Left cardiac atrium (tissue), 4 donors: ENCODE results near the gene CLEC1A. TPM values are rescaled to one million over a fixed set of nuclear protein-coding genes. Genes with fewer than 3 reads are reported as not detected.
A peak's percentile ranks its signal among the peaks of the same experiment; 100 is the strongest.

Experiments
- ATAC-seq, 2 donors: fragments of 200-7000 bp; cut with Tn5 transposase; one replicate each; pipeline ENCODE4 v1.9.1; 2020; ENCODE audit warnings: mild to moderate bottlenecking in 2 of 2, moderate library complexity in 2 of 2
- DNase-seq: peaks from one replicate; pipeline ENCODE4 v3.0.0-alpha.2; 2020
- intact Hi-C, 2 donors: fragments of 100-400 bp; cut with DNase I; formaldehyde crosslinking; loops; one replicate each; pipeline versions ENCODE4 v1.14.1 to v1.15.1; 2022 to 2023
- long read RNA-seq: library from polyadenylated mRNA; unstranded; transcript quantifications from one replicate; pipeline ENCODE4 v2.0.0, GENCODE V29; 2021
- total RNA-seq, 2 donors: library from RNA; stranded (reverse); fragmentation: NEBNext Ultra II Directional; extraction: Animal tissue kit (Norgen Biotek cat#: 25700); gene quantifications; one replicate each; pipeline ENCODE4 v1.2.1, GENCODE V29; 2021
- donor health status: DM: no; HTN: yes; CAD: no.
- donor health status: DM: no; HTN: yes; CAD: no; lungs with severe emphysema.
- donor health status: DM: yes; HTN: yes; CAD: no.
- donor health status: Dilated cardiomyopathy.

Gene CLEC1A, protein sequence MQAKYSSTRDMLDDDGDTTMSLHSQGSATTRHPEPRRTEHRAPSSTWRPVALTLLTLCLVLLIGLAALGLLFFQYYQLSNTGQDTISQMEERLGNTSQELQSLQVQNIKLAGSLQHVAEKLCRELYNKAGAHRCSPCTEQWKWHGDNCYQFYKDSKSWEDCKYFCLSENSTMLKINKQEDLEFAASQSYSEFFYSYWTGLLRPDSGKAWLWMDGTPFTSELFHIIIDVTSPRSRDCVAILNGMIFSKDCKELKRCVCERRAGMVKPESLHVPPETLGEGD
- total RNA-seq: 1 to 10 TPM; 3.9 to 4.6 TPM
- long read RNA-seq, partial matches to known transcripts: 0 of 1 reads
- long read RNA-seq, other reads (novel, unspliced or antisense): 0 of 1 reads

DNA sequence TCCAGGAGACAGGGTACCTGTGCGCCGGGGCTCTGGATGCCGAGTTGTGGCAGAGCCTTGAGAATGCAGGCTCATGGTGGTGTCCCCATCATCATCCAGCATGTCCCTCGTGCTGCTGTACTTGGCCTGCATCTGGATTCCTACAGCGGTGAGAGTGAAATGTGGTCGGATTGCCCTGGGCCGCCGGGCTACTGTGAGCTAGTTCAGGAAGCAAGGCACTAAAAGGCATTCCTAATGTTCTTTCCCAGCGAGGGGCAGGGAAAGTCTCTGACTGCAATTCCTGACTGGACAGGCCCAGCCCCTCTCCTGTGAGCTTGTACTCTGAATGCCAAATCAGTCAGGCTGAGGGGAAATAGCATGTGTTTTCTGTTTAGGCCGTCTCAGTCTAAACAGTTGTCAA, at the start of gene CLEC1A:
CLEC1A (minus strand) TSS at position 195 of the 400 bp plus-strand sequence; CDS start at position 132, 63 bp downstream.
- ATAC-seq (peak; percentile 47 to 51), DNase-seq (peak; percentile 33)
- intact Hi-C loops: no loop called here

DNA sequence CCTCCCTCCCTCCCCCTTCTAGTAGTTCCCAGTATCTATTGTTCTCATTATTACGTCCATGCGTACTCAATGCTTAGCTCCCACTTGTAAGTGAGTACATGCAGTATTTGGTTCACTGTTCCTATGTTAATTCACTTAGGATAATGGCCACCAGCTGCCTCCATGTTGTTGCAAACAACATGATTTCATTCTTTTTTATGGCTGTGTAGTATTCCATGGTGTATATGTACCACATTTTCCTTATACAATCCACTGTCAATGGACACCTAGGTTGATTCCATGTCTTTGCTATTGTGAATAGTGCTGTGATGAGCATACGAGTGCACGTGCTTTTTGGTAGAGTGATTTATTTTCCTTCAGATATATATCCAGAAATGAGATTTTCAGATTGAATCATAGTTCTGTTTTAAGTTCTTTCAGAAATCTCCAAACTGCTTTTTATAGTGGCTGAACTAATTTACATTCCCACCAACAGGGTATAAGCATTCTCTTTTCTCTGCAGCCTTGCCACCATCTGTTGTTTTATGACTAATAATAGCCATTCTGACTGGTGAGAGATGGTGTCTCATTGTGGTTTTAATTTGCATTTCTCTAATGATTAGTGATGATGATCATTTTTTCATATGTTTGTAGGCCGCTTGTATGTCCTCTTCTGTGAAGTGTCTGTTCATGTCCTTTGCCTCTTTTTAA, 49.1 kb upstream of the CLEC1A start:
- intact Hi-C loops: no loop called here
- no peak for DNase-seq
- ATAC-seq: no peak

DNA sequence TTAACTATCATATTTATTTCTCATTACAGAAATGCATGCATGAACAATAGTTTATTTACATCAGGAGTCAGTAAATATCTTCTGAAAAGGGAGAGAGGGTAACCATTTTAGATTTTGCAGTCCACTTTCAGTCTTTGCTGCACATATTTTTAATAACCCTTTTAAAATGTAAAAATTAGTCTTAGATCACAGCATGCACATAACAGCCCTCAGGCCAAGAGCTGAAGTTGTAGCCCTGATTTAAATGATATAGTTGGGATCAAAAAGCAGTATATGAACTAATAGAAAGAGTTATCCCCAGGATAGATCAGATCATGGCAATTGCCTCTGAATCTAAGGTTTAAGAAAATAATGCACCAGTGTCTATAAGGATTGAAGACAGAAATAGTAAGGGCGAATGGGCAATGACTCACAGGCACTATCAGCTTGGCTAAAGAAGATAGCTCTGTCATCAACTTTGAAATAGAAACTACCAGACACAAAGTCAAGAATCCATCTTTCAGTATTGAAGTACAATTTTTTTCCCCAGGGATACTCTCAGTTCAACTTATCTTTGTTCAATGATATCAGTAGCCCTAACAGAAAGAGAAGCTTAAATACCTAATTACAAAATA, 44.3 kb upstream of the CLEC1A start:
- DNase-seq: no peak
- peak; percentile 71 to 90 for ATAC-seq
- intact Hi-C loops: loop anchor here in 1 of 2 donors (5.0 kb wide), 1 partner anchor 111 kb away; the partner anchor contains the start of gene CLEC9A

DNA sequence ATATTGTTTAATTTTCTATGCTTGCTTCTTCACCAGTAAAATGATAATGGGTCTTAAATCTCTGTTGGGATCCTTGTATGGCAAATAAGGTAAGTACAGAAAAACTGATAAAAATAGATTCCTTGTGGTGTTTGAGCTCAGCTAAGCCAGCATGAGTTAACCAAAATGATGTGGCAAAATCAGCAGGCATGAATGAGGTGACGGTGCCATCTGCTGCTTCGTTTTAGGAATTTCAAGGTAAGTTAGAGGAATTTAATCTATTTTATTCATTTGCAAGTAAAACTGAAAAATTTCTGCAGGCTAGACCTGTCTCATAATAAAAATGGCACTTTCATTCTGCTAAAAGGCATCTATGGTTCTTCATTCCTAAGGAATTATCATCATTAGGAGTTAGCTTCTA, 41.2 kb upstream of the CLEC1A start:
- intact Hi-C loops: loop anchor here (1.0 to 5.0 kb wide), 2 partner anchors 107 to 108 kb away; partner anchors contain the start of gene CLEC9A (in 1 of the 2)
- no peak for DNase-seq
- peak; percentile 60 to 69 for ATAC-seq

DNA sequence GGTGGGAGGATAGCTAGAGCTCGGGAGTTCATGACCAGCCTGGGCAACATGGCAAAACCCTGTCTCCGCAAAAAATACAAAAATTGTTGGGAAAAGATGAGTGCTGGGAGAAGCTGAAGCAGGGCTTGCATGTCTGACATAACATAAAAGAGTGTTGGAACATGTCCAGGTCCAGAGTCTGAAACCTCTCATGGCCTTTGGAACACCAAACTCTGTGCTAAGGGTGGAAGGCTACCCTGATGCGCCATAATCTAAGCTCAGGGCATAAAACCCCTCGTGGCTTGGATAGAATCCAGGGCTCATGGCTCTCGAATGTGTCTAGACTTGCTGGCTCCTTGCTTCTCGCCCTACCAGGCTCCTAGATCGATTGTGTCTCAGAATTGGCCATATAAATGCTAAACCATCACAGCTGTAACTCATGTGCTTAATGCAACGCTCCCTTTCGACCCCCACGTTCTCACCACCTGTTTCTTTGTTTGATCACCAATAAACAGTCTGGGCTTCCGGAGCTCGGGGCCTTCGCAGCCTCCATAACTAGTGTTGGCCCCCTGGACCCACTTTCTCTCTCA, 37.9 kb upstream of the CLEC1A start:
- intact Hi-C loops: no loop called here
- ATAC-seq: no peak

DNA sequence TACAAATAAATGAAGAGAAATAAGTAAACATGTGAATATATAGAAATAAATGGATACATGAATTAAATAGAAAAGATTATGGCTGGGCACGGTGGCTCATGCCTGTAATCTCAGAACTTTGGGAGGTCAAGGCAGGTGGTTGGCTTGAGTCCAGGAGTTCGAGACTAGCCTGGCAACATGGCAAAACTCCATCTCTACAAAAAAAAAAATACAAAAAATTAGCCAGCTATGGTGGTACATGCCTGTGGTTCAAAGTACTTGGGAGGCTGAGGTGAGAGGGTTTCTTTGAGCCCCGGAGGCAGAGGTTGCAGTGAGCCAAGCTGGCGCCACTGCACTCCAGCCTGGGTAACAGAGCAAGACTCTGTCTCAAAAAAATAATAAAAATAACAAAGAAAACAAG, 36.3 kb upstream of the CLEC1A start:
- DNase-seq (no peak), ATAC-seq (no peak)
- intact Hi-C loops: no loop called here

More for the DNA sequence above, 37.9 kb upstream of the CLEC1A start:
- no peak for DNase-seq

DNA sequence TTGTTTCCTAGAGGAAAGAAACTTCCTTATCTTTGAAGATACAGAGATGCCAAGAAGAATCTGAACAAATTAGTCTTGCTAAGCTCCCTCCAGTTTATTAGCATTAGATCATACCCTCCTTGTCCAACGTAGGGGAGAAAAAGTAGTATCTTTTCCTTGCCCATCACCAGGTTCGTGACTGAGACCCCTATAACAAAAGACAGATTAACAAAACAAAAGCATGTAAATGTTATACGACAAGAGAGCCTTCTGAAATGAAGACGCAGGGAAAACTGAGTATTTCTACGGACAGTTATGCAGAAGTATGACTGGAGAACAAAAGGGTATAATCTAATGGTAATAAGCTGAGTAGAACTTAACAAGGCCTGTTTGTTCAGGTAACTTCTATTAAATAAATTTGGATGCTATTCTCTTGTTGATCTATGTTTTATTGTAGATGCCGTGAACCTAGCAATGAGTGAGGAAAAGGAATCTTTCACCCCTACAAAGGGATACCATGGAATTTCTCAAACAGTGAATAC, 34.1 kb upstream of the CLEC1A start:
- ATAC-seq: no peak
- intact Hi-C loops: no loop called here
- DNase-seq: no peak

DNA sequence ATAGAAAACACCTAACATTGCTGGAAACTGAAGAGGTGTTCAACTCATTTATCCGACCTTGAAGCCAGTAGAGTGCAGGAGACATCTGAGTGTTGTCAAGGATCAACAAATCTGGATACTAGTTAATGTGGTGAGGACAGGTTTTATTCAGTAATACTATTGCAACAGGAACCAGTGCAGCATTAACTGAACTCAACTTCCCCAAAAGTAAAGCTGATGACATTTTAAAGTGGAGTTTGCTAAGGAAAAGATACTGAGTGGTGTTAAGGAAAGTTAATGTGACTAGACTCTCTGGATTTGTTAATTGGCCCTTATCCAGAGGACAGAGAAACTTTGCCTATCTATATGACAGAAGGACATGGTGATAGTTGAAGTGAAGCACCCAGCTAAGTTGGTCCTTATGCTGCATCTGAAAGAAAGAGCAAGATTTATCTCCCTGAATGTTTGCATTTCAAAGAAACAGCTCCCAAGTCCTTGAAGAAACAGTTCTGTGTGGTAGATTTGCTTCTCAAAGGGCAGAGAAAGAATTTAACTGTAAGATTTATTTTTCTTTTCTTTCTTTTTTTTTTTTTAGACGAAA, 32.4 kb upstream of the CLEC1A start:
- no peak for DNase-seq
- ATAC-seq: peak; percentile 13 to 70
- intact Hi-C loops: no loop called here

DNA sequence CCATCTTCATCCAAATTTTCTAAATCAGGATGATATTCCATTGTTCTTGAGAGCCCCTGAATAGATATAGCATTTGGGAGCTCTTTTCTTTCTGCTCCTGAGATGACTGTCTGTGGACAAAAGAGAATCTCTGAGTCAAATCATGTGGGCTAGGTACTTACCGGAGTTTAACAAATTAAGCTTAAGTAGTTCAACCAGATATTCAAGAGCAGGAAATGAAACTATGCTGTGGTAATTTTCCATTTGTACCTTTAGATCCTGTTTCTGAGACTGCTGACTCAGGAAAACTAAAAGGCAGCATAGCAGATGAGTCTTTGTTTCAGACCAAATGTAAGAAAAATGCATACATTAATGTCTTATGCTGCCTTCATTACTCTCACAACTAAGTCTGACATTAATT, 31.3 kb upstream of the CLEC1A start, which contains the start of gene CLEC7A:
CLEC7A (minus strand) TSS at position 158 of the 400 bp plus-strand sequence; CDS start at position 41, 117 bp downstream.
- DNase-seq: no peak
- intact Hi-C loops: no loop called here
- ATAC-seq: peak in 1 of 2 donors; percentile 10

DNA sequence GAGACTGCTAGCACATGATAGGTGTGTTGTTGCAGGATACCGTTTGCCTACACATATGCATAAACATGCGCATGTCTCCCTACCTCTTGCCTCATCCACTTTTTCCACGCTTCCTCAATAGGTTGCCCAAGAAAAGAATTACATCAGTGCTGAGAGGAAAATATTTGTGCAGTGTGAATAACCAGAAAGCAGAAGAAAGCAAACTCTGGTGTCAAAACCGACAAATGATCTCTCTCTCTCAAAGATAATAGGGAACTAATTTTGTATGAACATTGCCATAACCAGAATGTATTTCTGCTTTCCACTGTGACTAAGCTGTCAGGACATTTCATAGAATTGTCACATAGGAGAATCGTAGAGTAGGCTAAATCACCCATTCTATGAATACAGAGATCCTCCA, 29.9 kb upstream of the CLEC1A start:
- peak; percentile 36 to 49 for ATAC-seq
- intact Hi-C loops: no loop called here

DNA sequence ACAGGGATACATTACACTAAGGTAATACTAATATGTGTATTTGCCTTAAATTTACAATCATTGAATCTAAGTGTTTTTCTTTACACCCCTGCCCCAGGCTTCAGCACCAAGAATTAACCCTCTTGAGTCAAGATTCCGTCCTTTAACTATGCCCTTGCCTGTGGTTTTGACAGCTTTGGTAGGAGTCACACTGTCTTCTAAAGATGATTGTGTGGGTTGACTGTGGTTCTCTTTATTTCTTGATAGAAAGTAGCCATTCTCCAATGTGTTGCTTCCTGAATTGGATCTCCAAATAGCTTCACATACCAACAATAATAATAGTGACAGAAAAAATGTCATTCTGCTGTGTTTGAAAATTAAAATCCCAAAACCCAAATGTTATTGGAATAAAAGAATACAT, 27.6 kb upstream of the CLEC1A start:
- intact Hi-C loops: no loop called here
- no peak for DNase-seq

More for the DNA sequence above, 29.9 kb upstream of the CLEC1A start:
- DNase-seq: no peak

DNA sequence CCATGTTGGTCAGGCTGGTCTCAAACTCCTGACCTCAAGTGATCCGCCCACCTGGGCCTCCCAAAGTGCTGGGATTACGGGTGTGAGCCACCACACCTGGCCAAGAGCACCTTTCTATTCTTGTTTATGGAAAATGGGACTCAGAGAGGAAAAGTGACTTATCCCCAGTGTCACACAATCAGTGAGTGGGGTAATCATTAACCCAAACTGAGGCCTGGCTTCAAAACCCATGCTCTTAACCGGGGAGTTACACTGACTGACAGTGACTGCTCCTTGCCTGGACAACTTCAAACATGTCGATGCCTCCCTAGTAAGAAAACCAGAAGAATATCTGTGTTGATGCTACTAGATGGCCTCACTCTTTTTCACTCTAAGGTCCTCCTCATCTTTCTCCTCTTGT, 23.9 kb upstream of the CLEC1A start:
- DNase-seq: no peak
- intact Hi-C loops: no loop called here
- ATAC-seq: no peak

More for the DNA sequence above, 27.6 kb upstream of the CLEC1A start:
- ATAC-seq: no peak

DNA sequence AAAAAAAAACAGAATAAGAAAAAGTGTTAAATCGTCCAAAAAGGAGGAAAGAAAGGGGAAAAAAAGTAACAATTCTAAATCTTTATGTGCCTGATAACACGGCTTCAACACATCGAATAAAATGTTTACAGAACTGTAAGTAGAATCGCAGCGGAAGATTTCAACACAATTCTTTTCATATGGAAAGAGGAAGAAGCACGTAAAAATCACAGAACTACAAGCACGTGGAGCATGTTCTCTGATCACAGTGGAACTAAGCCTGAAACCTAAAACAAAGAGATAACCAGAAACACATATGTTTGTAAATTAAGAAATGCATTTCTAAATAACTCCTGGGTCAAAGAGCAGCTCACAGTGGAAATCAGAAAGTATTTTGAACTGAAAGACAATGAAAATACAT, 22.5 kb upstream of the CLEC1A start:
- ATAC-seq (no peak), DNase-seq (no peak)
- intact Hi-C loops: no loop called here

DNA sequence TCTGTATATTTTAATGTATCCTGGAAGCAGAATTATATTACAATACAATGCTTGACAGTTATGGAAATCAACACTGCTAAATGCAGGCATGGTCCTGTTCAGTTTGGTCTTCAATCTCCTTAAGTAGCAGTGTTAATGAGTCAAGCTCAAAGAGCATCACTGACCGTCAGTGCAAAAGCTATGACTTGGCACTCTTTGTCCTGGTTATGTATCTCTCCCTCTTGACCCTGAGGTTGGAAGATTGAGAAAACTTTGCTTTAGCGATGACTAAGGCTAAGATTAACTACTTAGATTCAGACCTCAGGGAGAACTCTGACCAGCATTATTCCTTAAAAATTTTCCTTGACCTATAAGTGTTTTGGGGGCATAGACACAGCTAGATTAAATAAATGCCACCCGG, 20.3 kb upstream of the CLEC1A start:
- intact Hi-C loops: no loop called here
- ATAC-seq: no peak

DNA sequence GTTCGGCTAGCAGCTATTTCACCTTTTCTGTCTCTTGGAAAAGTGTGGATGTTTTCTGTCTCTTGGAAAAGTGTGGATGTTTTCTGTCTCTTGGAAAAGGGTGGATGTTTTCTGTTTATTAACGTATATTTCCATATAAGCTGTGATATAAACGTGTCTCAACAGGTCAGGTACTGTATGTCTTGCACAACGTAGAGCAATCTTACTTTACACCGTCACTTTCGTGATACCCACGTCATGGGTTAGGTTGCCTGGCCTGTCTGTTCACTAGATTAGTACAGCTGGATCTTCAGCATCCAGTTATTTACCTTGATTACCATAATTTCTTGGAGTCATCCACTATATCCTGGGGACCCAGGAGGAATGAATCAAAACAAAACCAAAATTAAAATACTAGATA, 17.1 kb upstream of the CLEC1A start:
- intact Hi-C loops: no loop called here
- no peak for DNase-seq
- no peak for ATAC-seq

More for the DNA sequence above, 20.3 kb upstream of the CLEC1A start:
- DNase-seq: no peak

DNA sequence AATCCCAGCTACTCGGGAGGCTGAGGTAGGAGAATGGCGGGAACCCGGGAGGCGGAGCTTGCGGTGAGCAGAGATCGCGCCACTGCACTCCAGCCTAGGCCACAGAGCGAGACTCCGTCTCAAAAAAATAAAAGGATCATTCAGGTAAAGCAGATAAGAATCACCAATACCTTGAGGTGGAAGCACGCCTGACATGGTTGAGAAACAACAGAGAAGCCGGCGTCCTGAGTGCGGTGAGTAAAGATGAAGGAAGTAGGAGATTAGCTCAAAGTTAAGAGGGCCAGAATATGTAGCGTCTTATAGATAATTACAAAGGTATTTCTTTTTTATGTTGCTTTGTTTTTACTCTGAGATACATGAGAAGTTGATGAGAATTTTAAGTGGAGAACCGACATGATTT, 16.5 kb upstream of the CLEC1A start:
- no peak for DNase-seq
- intact Hi-C loops: no loop called here
- ATAC-seq: no peak

DNA sequence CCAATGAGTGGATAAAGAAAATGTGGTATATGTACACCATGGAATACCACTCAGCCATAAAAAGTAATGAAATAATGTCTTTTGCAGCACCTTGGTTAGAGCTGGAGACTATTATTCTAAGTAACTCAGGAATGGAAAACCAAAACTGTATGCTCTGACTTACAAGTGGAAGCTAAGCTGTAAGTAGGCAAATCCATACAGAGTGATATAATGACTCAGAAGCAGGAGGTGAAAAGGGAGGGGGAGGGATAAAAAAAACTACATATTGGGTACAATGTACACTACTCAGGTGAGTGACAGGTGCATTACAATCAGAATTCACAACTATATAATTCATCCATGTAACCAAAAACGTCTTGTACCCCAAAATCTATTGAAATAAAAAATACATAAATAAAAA, 15.1 kb upstream of the CLEC1A start:
- intact Hi-C loops: no loop called here
- ATAC-seq (no peak), DNase-seq (no peak)

DNA sequence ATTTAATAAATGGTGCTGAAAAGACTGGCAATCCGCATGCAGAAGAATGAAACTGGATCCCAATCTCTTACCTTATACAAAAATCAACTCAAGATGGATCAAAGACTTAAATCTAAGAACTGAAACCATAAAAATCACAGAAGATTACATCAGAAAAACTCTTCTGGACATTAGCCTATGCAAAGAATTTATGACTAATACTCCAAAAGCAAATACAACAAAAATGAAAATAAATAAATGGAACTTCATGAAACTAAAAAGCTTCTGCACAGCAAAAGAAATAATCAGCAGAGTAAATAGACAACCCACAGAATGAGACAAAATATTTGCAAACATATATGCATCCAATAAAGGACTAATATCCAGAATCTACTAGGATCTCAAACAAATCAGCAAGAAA, 14.3 kb upstream of the CLEC1A start:
- intact Hi-C loops: no loop called here
- no peak for ATAC-seq
- DNase-seq: no peak

DNA sequence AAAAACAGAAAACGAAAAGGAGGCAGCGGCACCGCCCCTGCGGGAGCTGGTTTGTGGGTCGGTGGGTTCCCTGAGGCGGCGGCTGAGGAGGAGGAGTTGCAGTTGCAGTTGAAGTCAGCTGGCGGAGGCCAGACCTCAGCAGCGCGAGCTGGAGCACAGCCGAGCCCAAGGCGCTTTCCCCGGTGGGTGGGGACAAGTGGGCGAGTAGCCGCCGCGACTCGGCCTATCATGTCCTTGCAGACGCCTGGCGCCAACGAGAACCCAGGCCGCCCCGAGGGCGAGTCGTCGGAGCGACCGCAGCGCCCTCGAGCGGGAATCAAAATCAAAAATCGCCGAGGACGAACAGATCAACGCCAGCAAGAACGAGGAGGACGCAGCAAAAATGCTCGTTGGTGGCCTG, 12.7 kb upstream of the CLEC1A start:
- no peak for ATAC-seq

More for the DNA sequence above, 12.7 kb upstream of the CLEC1A start:
- intact Hi-C loops: no loop called here
- DNase-seq: no peak
